ENCODE data around the gene KRT3. TPM values are rescaled to one million over a fixed set of nuclear protein-coding genes. Genes with fewer than 3 reads are reported as not detected.

The KRT3 gene
- total RNA-seq, 1 donor from 2014 or later, result 0.09 TPM

- H3K4me3 Mint-ChIP-seq (ENCODE audit: unreplicated experiment), result no peak overlapping the region
- DNase-seq (ENCODE audit: low read depth) (no peak), FAIRE-seq (no peak)
- H3K36me3 Mint-ChIP-seq (ENCODE audit: low read depth, unreplicated experiment), result peaks cover 2% of the 10 kb centered on the region
- Histone ChIP-seq H3K36me3 (ENCODE audit: insufficient read depth, low read length) (no peaks in the 10 kb centered on the region), H4K20me1 (ENCODE audit: insufficient read depth, low read length) (no peaks in the 10 kb centered on the region), H3K4me2 (ENCODE audit: low read length) (no peak overlapping the region), H3K79me2 (ENCODE audit: insufficient read depth, low read length) (no peaks in the 10 kb centered on the region), H3K4me1 (ENCODE audit: insufficient read depth, low read length) (no peaks in the 10 kb centered on the region), H3K4me3 (ENCODE audit: insufficient read depth, low read depth, low read length) (no peak overlapping the region), H3K9me3 (ENCODE audit: insufficient read depth, low read depth, low read length) (no peaks in the 10 kb centered on the region), H2AFZ (ENCODE audit: low read depth, low read length) (no peak overlapping the region), H3K27me3 (ENCODE audit: insufficient read depth, low read length) (peaks cover 27% of the 10 kb centered on the region), H3K9ac (ENCODE audit: low read length) (no peak overlapping the region), H3K27ac (ENCODE audit: low read depth, low read length) (no peak overlapping the region)
- no peaks in the 10 kb centered on the region for H3K4me1 Mint-ChIP-seq (ENCODE audit: low read depth, unreplicated experiment)
- peaks cover 57% of the 10 kb centered on the region for H3K27me3 Mint-ChIP-seq (ENCODE audit: low read depth, unreplicated experiment)
- H3K9me3 Mint-ChIP-seq (ENCODE audit: unreplicated experiment), result peaks cover 3% of the 10 kb centered on the region
- peak overlapping the region; percentile 17 for H3K27ac Mint-ChIP-seq (ENCODE audit: unreplicated experiment)
- TF ChIP-seq EZH2 (IDR thresholded peaks at IDR 0.05; ENCODE audit: insufficient read depth, low read length) (no peak), CTCF (IDR thresholded peaks at IDR 0.05; ENCODE audit: insufficient read depth, low read depth, low read length) (no peak)
Measured at GRCh38 chr12:52754135-52754534, 41.8 kb downstream of the KRT3 start.

- Mint-ChIP-seq H3K4me1 (ENCODE audit: low read depth, unreplicated experiment) (no peaks in the 10 kb centered on the region), H3K9me3 (ENCODE audit: unreplicated experiment) (peaks cover 3% of the 10 kb centered on the region), H3K27me3 (ENCODE audit: low read depth, unreplicated experiment) (peaks cover 65% of the 10 kb centered on the region), H3K36me3 (ENCODE audit: low read depth, unreplicated experiment) (no peaks in the 10 kb centered on the region), H3K27ac (ENCODE audit: unreplicated experiment) (no peak overlapping the region), H3K4me3 (ENCODE audit: unreplicated experiment) (no peak overlapping the region)
- Histone ChIP-seq H3K4me1 (ENCODE audit: insufficient read depth, low read length) (no peaks in the 10 kb centered on the region), H3K79me2 (ENCODE audit: insufficient read depth, low read length) (no peaks in the 10 kb centered on the region), H3K4me2 (ENCODE audit: low read length) (no peak overlapping the region), H3K36me3 (ENCODE audit: insufficient read depth, low read length) (no peaks in the 10 kb centered on the region), H4K20me1 (ENCODE audit: insufficient read depth, low read length) (no peaks in the 10 kb centered on the region), H3K4me3 (ENCODE audit: insufficient read depth, low read depth, low read length) (no peak overlapping the region), H3K9ac (ENCODE audit: low read length) (no peak overlapping the region), H3K27me3 (ENCODE audit: insufficient read depth, low read length) (peaks cover 24% of the 10 kb centered on the region), H3K9me3 (ENCODE audit: insufficient read depth, low read depth, low read length) (no peaks in the 10 kb centered on the region), H3K27ac (ENCODE audit: low read depth, low read length) (no peak overlapping the region), H2AFZ (ENCODE audit: low read depth, low read length) (no peak overlapping the region)
- FAIRE-seq, result no peak
- TF ChIP-seq CTCF (IDR thresholded peaks at IDR 0.05; ENCODE audit: insufficient read depth, low read depth, low read length) (no peak), EZH2 (IDR thresholded peaks at IDR 0.05; ENCODE audit: insufficient read depth, low read length) (no peak)
- no peak for DNase-seq (ENCODE audit: low read depth)
Measured at GRCh38 chr12:52753283-52753682, 42.6 kb downstream of the KRT3 start.

GRCh38 chr12:52752516-52752915 is 43.4 kb downstream of the KRT3 start:
- DNase-seq (ENCODE audit: low read depth), result no peak
- H3K27ac Mint-ChIP-seq (ENCODE audit: unreplicated experiment), result no peak overlapping the region
- H4K20me1 ChIP-seq (ENCODE audit: insufficient read depth, low read length), result no peaks in the 10 kb centered on the region
- H3K4me2 ChIP-seq (ENCODE audit: low read length), result no peak overlapping the region
- H3K79me2 ChIP-seq (ENCODE audit: insufficient read depth, low read length), result no peaks in the 10 kb centered on the region
- no peaks in the 10 kb centered on the region for H3K4me1 Mint-ChIP-seq (ENCODE audit: low read depth, unreplicated experiment)
- H3K4me3 ChIP-seq (ENCODE audit: insufficient read depth, low read depth, low read length), result no peak overlapping the region
- TF ChIP-seq CTCF (IDR thresholded peaks at IDR 0.05; ENCODE audit: insufficient read depth, low read depth, low read length) (no peak), EZH2 (IDR thresholded peaks at IDR 0.05; ENCODE audit: insufficient read depth, low read length) (no peak)
- no peak overlapping the region for H3K27ac ChIP-seq (ENCODE audit: low read depth, low read length)
- H3K9ac ChIP-seq (ENCODE audit: low read length), result no peak overlapping the region
- FAIRE-seq, result no peak
- H3K27me3 ChIP-seq (ENCODE audit: insufficient read depth, low read length), result peaks cover 18% of the 10 kb centered on the region
- H3K4me1 ChIP-seq (ENCODE audit: insufficient read depth, low read length), result no peaks in the 10 kb centered on the region
- H3K9me3 ChIP-seq (ENCODE audit: insufficient read depth, low read depth, low read length), result no peaks in the 10 kb centered on the region
- H2AFZ ChIP-seq (ENCODE audit: low read depth, low read length), result no peak overlapping the region
- H3K36me3 ChIP-seq (ENCODE audit: insufficient read depth, low read length), result no peaks in the 10 kb centered on the region
- H3K27me3 Mint-ChIP-seq (ENCODE audit: low read depth, unreplicated experiment), result peaks cover 73% of the 10 kb centered on the region
- H3K9me3 Mint-ChIP-seq (ENCODE audit: unreplicated experiment), result peaks cover 3% of the 10 kb centered on the region
- H3K4me3 Mint-ChIP-seq (ENCODE audit: unreplicated experiment), result no peak overlapping the region
- H3K36me3 Mint-ChIP-seq (ENCODE audit: low read depth, unreplicated experiment), result no peaks in the 10 kb centered on the region

Data from astrocyte (in vitro differentiated cells and primary cell).